ENCODE measurements around the gene ANKRD22.
A peak's percentile ranks its signal among the peaks of the same experiment; 100 is the strongest.

ANKRD22 gene

GRCh38 chr10:88835910-88836221 lies 15.8 kb downstream of the ANKRD22 start:
- TF ChIP-seq POLR2A (IDR thresholded peaks at IDR 0.05; ENCODE audit: low read length) (no peak), GATA1 (IDR thresholded peaks at IDR 0.05; ENCODE audit: low read depth, low read length) (no peak)
- peak in 1 of 2 experiments; percentile 26 for DNase-seq

GRCh38 chr10:88835096-88835909 lies 16.3 kb downstream of the ANKRD22 start:
- no peak for TF ChIP-seq POLR2A (IDR thresholded peaks at IDR 0.05; ENCODE audit: low read length)
- no peak for TF ChIP-seq GATA1 (IDR thresholded peaks at IDR 0.05; ENCODE audit: low read depth, low read length)
- DNase-seq: peak; percentile 79 to 90

- no peak for DNase-seq
- no peak for TF ChIP-seq POLR2A (IDR thresholded peaks at IDR 0.05; ENCODE audit: low read length)
- no peak for TF ChIP-seq GATA1 (IDR thresholded peaks at IDR 0.05; ENCODE audit: low read depth, low read length)
Observed at GRCh38 chr10:88833723-88834122, 17.9 kb downstream of the ANKRD22 start.

- TF ChIP-seq POLR2A (IDR thresholded peaks at IDR 0.05; ENCODE audit: low read length) (no peak), GATA1 (IDR thresholded peaks at IDR 0.05; ENCODE audit: low read depth, low read length) (no peak)
- DNase-seq: no peak
Observed at GRCh38 chr10:88833156-88833555, 18.5 kb downstream of the ANKRD22 start.

- DNase-seq: no peak
- no peak for TF ChIP-seq GATA1 (IDR thresholded peaks at IDR 0.05; ENCODE audit: low read depth, low read length)
- TF ChIP-seq POLR2A (IDR thresholded peaks at IDR 0.05; ENCODE audit: low read length): no peak
Observed at GRCh38 chr10:88832376-88832775, 19.3 kb downstream of the ANKRD22 start.

GRCh38 chr10:88831709-88832108 lies 19.9 kb downstream of the ANKRD22 start:
- DNase-seq: no peak
- TF ChIP-seq GATA1 (IDR thresholded peaks at IDR 0.05; ENCODE audit: low read depth, low read length): no peak
- TF ChIP-seq POLR2A (IDR thresholded peaks at IDR 0.05; ENCODE audit: low read length): no peak

- peak; percentile 7 to 31 for DNase-seq
- no peak for TF ChIP-seq POLR2A (IDR thresholded peaks at IDR 0.05; ENCODE audit: low read length)
- no peak for TF ChIP-seq GATA1 (IDR thresholded peaks at IDR 0.05; ENCODE audit: low read depth, low read length)
Observed at GRCh38 chr10:88830643-88831268, 20.9 kb downstream of the ANKRD22 start.

- TF ChIP-seq POLR2A (IDR thresholded peaks at IDR 0.05; ENCODE audit: low read length) (no peak), GATA1 (IDR thresholded peaks at IDR 0.05; ENCODE audit: low read depth, low read length) (no peak)
Observed at GRCh38 chr10:88828310-88828709, 23.3 kb downstream of the ANKRD22 start.

GRCh38 chr10:88827671-88828070 lies 24.0 kb downstream of the ANKRD22 start:
- no peak for DNase-seq
- TF ChIP-seq POLR2A (IDR thresholded peaks at IDR 0.05; ENCODE audit: low read length) (no peak), GATA1 (IDR thresholded peaks at IDR 0.05; ENCODE audit: low read depth, low read length) (no peak)

More at GRCh38 chr10:88828310-88828709, 23.3 kb downstream of the ANKRD22 start:
- DNase-seq: no peak

- DNase-seq: no peak
- no peak for TF ChIP-seq GATA1 (IDR thresholded peaks at IDR 0.05; ENCODE audit: low read depth, low read length)
- TF ChIP-seq POLR2A (IDR thresholded peaks at IDR 0.05; ENCODE audit: low read length): no peak
Observed at GRCh38 chr10:88826388-88826787, 25.3 kb downstream of the ANKRD22 start.

- peak in 1 of 2 experiments; percentile 6 for DNase-seq
- TF ChIP-seq POLR2A (IDR thresholded peaks at IDR 0.05; ENCODE audit: low read length) (no peak), GATA1 (IDR thresholded peaks at IDR 0.05; ENCODE audit: low read depth, low read length) (no peak)
Observed at GRCh38 chr10:88820748-88821401, 30.8 kb downstream of the ANKRD22 start.

- TF ChIP-seq POLR2A (IDR thresholded peaks at IDR 0.05; ENCODE audit: low read length) (no peak), GATA1 (IDR thresholded peaks at IDR 0.05; ENCODE audit: low read depth, low read length) (no peak)
- DNase-seq: no peak
Observed at GRCh38 chr10:88819290-88819689, 32.4 kb downstream of the ANKRD22 start.

GRCh38 chr10:88813200-88813599 lies 38.4 kb downstream of the ANKRD22 start:
- TF ChIP-seq GATA1 (IDR thresholded peaks at IDR 0.05; ENCODE audit: low read depth, low read length): no peak
- no peak for TF ChIP-seq POLR2A (IDR thresholded peaks at IDR 0.05; ENCODE audit: low read length)
- DNase-seq: no peak

- DNase-seq: peak; percentile 37 to 54
- no peak for TF ChIP-seq GATA1 (IDR thresholded peaks at IDR 0.05; ENCODE audit: low read depth, low read length)
- no peak for TF ChIP-seq POLR2A (IDR thresholded peaks at IDR 0.05; ENCODE audit: low read length)
Observed at GRCh38 chr10:88810196-88810961, 41.3 kb downstream of the ANKRD22 start.

All from erythroblast (primary cell).